GM12874 (cell line): ENCODE results near the gene LOXHD1.

Experiments used
- CTCF ChIP-seq: IDR thresholded peaks from 2 replicates; pipeline ENCODE4 v1.5.1; 2011; ENCODE audit warnings: low read depth, mild to moderate bottlenecking, control low read depth, low read length, moderate library complexity; ENCODE audit not compliant: insufficient read depth

Gene LOXHD1

GRCh38 chr18:46439037-46439436, 218.0 kb downstream of the LOXHD1 start:
- TF ChIP-seq CTCF: no peak

DNA sequence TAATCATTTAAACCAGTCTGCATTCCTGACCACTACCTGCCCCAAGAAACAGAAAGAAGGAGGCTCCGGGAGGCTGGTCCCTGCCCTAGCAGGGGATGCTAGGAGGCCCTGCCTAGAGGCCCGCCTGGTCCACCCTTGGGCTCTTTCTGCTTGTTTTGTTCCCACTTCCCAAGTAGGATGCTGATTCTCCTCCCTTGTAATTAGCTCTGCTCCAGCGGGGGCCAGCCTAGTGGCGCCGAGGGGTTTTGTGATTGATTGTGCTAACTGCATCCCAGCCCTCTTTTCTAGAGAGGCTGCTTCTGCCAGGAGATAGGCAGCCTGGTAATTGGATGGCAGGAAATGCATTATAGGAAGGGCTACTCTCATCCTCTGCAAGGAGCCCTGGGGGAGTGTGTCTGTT, 220.0 kb downstream of the LOXHD1 start:
- no peak for TF ChIP-seq CTCF

DNA sequence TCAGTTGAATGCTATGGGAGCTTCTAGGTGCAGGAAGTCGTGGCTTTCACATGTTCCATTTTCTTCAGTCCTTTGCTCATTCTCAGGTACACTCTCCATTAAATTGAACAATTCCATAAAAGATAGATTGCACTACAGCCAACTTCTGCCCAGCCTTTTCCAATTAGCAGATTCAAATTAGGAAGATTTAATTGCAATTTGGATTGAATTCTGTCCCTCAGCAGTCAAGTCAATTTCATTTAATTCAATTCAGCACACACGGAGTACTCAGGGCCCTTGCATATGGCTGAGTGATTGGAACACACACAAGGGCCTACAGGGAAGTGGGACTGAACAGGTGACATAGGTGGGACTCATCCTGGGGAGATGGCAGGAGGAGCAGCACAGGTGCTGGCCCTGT, 220.4 kb downstream of the LOXHD1 start:
- no peak for TF ChIP-seq CTCF

DNA sequence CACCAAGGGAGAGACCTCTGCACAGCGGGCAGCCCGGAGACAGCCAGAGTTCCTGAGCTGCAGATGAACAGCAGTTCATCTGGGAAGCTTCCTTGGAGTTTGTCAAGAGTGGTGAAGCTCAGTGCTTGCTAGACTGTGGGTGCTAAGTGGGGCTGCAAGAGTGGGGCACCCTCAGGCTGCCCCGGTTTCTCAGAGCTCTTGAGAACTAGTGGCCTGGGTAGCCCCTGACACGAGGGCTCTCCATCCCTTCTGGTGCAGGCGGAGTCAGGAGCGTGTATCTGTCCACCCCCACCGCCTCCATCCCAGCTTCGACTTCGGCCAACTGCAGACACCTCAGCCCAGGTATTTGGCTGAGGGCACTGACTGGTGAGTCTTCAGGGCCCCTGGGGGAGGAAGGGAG, 222.0 kb downstream of the LOXHD1 start:
- TF ChIP-seq CTCF: no peak

DNA sequence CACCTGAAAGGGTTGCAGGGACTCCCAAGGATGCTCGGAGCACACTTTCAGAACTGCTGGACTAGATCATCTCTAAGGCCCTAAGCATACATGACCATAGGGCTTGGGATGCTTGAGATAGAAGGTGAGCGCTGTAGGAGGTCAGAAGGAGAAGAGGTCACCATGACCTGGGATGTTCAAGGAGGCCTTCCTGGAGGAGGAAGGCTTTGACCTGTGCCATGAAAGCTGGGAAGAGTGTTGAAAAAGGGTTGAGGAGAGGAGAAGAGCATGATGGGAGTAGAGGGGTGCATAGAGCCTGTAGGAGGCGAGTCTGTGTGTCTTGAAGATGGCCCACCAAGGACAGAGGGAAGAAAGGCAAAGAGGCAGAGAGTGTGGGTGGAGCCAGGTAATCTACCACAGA, 222.4 kb downstream of the LOXHD1 start:
- no peak for TF ChIP-seq CTCF

GRCh38 chr18:46433121-46433826, 223.7 kb downstream of the LOXHD1 start:
- no peak for TF ChIP-seq CTCF

- no peak for TF ChIP-seq CTCF
Measured at GRCh38 chr18:46431522-46432171, 225.4 kb downstream of the LOXHD1 start.
